ENCODE results near the gene HP. TPM values are rescaled to one million over a fixed set of nuclear protein-coding genes. Genes with fewer than 3 reads are reported as not detected.

The HP gene
- total and polyA plus RNA-seq, 10 of the 15 experiments (the other 5 are each of a cell fraction or from before 2014, with no cell fraction given): 10.8 TPM; not detected in 9

DNA sequence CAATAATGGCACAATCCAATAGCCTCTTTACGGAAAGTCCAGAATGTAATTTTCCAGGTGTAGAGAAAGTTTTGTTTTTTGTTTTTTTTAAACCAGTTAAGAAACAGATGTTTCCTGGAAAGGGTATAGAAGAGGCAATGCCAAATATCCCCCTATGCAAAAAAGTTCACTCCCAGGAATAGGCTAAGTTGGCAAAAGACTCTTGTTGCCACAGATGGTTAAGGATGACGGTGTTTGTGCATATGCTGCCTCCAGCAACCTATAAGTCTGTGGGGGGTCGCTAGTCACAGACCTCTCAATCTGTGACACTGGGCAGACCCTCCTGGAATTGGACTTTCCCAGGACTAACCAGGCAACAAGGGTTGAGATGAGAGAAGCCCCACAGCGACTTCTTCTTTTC is 20.9 kb upstream of the HP start:
- Histone ChIP-seq H3K36me3 (ENCODE audit: control insufficient read depth in 2 of 2, insufficient read depth in 2 of 2, low read length in 1 of 2) (no peaks in the 10 kb centered on the region; a peak in 1 of 4 replicates), H3K27ac (ENCODE audit: control insufficient read depth, insufficient read depth) (no peak overlapping the region), H3K27me3 (replicated peaks in 1 of 2; ENCODE audit: control insufficient read depth in 2 of 2, insufficient read depth in 2 of 2, low read length in 1 of 2) (no peaks in the 10 kb centered on the region), H3K4me2 (ENCODE audit: control insufficient read depth, insufficient read depth) (no peak overlapping the region), H3K4me1 (ENCODE audit: control insufficient read depth, insufficient read depth, low read length) (no peaks in the 10 kb centered on the region), H3K79me2 (ENCODE audit: control insufficient read depth, insufficient read depth, low read length) (no peaks in the 10 kb centered on the region), H4K20me1 (ENCODE audit: control insufficient read depth, insufficient read depth) (no peaks in the 10 kb centered on the region), H3K9me3 (replicated peaks; ENCODE audit: control insufficient read depth, insufficient read depth, low read length) (no peaks in the 10 kb centered on the region), H3K4me3 (no peak overlapping the region), H2AFZ (ENCODE audit: control insufficient read depth, low read depth, low read length) (no peak overlapping the region), H3K9ac (ENCODE audit: control insufficient read depth, insufficient read depth, low read length) (no peak overlapping the region)
- ChIA-PET CTCF (no interaction called here), RAD21 (ENCODE audit: unreplicated experiment) (no interaction called here), POLR2A (no interaction called here), SMC1A (ENCODE audit: uncharacterized antibody, unreplicated experiment) (no interaction called here)
- WGBS (ENCODE audit: insufficient coverage, insufficient replicate concordance, low lambda C conversion rate, missing lambda C conversion rate): 30% methylated on average over 4 of the region's 4 CpGs
- FAIRE-seq (no peak), DNase-seq (ENCODE audit: low read depth, low spot score) (no peak), ATAC-seq (no peak)
- in situ Hi-C loops (cut with MboI): no loop called here
- no TSS peak for BruUV-seq (replicated peaks)
- intact Hi-C loops (cut with micrococcal nuclease; ENCODE audit: unreplicated experiment): no loop called here
- TF ChIP-seq ZNF622 (IDR thresholded peaks at IDR 0.05) (no peak), GABPA (IDR thresholded peaks at IDR 0.05; ENCODE audit: low read depth) (no peak), BCL11A (IDR thresholded peaks at IDR 0.05; ENCODE audit: low read depth, low read length) (no peak), JUNB (IDR thresholded peaks at IDR 0.05) (no peak), NRF1 (conservative IDR thresholded peaks at IDR 0.05; ENCODE audit: low read depth, low read length) (no peak), ZZZ3 (IDR thresholded peaks at IDR 0.05; ENCODE audit: control insufficient read depth, insufficient read length, low read depth) (no peak), MEF2A (IDR thresholded peaks at IDR 0.05; ENCODE audit: insufficient read depth, low read depth, low read length) (no peak), POLR2AphosphoS5 (IDR thresholded peaks at IDR 0.05; ENCODE audit: low read length) (no peak), POU2F2 (IDR thresholded peaks at IDR 0.05; ENCODE audit: borderline replicate concordance, low read depth, low read length) (no peak), NFYA (IDR thresholded peaks at IDR 0.05; ENCODE audit: borderline replicate concordance, low read depth, low read length) (no peak), NBN (IDR thresholded peaks at IDR 0.05) (no peak), SUZ12 (IDR thresholded peaks at IDR 0.05; ENCODE audit: unreplicated experiment) (no peak), MTA3 (IDR thresholded peaks at IDR 0.05; ENCODE audit: borderline replicate concordance, low read length) (no peak), HCFC1 (IDR thresholded peaks at IDR 0.05; ENCODE audit: low read length) (no peak), NFXL1 (IDR thresholded peaks at IDR 0.05; ENCODE audit: borderline replicate concordance) (no peak), TCF12 (IDR thresholded peaks at IDR 0.05; ENCODE audit: low read depth, low read length) (no peak)
- TF ChIP-seq, protein P1, sequence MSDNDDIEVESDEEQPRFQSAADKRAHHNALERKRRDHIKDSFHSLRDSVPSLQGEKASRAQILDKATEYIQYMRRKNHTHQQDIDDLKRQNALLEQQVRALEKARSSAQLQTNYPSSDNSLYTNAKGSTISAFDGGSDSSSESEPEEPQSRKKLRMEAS (IDR thresholded peaks at IDR 0.05; ENCODE audit: low read depth, low read length): no peak
- TF ChIP-seq, protein P2, sequence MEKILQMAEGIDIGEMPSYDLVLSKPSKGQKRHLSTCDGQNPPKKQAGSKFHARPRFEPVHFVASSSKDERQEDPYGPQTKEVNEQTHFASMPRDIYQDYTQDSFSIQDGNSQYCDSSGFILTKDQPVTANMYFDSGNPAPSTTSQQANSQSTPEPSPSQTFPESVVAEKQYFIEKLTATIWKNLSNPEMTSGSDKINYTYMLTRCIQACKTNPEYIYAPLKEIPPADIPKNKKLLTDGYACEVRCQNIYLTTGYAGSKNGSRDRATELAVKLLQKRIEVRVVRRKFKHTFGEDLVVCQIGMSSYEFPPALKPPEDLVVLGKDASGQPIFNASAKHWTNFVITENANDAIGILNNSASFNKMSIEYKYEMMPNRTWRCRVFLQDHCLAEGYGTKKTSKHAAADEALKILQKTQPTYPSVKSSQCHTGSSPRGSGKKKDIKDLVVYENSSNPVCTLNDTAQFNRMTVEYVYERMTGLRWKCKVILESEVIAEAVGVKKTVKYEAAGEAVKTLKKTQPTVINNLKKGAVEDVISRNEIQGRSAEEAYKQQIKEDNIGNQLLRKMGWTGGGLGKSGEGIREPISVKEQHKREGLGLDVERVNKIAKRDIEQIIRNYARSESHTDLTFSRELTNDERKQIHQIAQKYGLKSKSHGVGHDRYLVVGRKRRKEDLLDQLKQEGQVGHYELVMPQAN (conservative IDR thresholded peaks at IDR 0.05): no peak
- TF ChIP-seq, protein P3, sequence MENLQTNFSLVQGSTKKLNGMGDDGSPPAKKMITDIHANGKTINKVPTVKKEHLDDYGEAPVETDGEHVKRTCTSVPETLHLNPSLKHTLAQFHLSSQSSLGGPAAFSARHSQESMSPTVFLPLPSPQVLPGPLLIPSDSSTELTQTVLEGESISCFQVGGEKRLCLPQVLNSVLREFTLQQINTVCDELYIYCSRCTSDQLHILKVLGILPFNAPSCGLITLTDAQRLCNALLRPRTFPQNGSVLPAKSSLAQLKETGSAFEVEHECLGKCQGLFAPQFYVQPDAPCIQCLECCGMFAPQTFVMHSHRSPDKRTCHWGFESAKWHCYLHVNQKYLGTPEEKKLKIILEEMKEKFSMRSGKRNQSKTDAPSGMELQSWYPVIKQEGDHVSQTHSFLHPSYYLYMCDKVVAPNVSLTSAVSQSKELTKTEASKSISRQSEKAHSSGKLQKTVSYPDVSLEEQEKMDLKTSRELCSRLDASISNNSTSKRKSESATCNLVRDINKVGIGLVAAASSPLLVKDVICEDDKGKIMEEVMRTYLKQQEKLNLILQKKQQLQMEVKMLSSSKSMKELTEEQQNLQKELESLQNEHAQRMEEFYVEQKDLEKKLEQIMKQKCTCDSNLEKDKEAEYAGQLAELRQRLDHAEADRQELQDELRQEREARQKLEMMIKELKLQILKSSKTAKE (IDR thresholded peaks at IDR 0.05; ENCODE audit: low read depth, poor library complexity, severe bottlenecking): no peak
- TF ChIP-seq, protein P4, sequence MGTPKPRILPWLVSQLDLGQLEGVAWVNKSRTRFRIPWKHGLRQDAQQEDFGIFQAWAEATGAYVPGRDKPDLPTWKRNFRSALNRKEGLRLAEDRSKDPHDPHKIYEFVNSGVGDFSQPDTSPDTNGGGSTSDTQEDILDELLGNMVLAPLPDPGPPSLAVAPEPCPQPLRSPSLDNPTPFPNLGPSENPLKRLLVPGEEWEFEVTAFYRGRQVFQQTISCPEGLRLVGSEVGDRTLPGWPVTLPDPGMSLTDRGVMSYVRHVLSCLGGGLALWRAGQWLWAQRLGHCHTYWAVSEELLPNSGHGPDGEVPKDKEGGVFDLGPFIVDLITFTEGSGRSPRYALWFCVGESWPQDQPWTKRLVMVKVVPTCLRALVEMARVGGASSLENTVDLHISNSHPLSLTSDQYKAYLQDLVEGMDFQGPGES (IDR thresholded peaks at IDR 0.05): no peak

Measured in GM12878 (cell line).